DMS114 treated with DMSO at 0.1 percent for 48 hours (cell line): ENCODE measurements around the gene EPSTI1.
"Not testable (repeated sequence)": the region's sequence is repeated elsewhere in the genome, so short reads cannot be mapped to it uniquely, and the experiment has no call there.

ENCODE experiments used
- DNase-seq: peaks from one replicate; lab custom pipeline; 2025; ENCODE audit not compliant: unreplicated experiment; lab: John Stamatoyannopoulos, UW

The EPSTI1 gene

DNA sequence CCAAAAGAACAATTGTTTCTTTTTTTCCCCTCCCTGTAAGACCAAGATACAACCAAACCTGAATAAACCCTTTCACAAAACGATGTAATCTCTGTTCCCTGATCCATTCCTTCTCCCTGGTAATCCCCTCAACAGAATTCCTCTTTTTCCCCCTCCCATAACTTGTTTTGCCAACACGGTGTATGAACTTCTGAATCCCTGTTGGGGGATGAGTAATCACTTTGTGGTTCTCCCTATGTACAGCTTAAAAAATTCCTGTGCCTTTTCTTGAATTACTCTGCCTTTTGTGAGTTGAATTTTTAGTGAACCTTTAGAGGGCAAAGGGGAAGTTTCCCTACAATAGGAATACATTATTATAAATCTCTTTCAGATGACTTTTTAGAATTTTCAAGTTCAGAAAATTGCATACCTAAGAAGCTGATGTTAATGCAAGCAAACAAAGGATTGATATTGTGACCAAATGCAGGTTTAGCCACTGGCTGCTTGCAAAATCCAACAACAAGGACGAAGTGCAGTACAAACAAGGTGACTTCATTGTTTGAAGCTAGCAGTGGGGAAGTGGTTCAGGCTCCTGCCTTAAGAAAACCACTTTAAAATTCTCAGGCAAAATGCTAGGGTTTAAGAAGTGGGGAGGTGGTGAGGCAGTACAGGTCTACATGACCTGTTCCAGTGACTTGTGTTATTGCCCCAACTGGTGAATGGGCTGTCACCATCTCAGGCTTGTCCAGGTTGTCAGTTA, 15.0 kb upstream of the EPSTI1 start:
- DNase-seq = no peak

DNA sequence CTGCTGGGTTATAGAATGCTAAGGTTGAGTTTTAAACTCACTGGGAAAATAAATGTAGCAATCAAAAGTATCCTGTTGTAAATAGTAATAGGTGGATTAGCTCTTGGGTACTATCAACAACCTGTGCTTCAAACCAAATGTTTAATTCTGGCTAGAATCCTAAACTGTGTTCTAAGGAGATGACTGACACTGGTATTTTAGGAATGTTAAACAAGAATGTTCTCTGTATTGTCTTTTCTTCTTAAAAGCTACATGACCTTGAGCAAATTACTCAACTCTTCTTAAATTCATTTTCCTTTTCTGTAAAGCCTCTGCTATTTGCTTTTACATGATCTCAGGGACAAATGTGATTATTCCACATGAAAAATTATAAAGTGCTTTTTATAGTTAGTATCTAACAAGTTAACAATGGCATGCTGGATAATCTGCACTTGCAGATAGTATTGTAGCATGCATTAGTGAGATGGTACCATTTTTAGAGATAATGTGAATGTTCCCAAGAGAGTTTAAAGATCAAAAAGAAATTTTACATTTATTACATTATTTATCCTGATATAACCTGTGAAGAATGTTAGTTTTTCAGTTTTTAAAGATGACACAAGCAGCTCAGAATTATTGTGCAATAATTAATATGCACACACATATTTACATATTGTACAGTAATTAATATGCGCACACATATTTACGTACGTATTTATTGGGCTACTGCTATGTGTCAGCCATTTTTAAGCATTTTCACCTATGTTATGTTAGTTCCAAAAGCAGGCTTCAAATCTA, 13.6 kb upstream of the EPSTI1 start:
- DNase-seq = no peak

DNA sequence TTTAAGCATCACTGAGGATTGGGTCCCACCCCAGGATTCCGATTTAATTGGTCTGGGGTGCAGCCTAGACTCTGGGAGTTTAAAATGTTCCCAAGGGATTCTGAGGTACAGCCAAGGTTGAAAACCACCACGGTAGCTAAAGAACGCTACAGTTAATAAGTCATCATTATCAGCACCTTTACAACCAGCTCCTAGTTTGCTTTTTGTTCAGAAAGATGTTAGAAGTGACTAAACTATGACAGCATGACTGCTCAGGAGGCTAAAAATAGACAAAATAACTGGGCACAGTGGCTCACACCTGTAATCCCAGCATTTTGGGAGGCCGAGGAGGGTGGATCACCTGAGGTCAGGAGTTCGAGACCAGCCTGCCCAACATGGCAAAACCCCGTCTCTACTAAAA, 11.7 kb upstream of the EPSTI1 start:
- no peak for DNase-seq

DNA sequence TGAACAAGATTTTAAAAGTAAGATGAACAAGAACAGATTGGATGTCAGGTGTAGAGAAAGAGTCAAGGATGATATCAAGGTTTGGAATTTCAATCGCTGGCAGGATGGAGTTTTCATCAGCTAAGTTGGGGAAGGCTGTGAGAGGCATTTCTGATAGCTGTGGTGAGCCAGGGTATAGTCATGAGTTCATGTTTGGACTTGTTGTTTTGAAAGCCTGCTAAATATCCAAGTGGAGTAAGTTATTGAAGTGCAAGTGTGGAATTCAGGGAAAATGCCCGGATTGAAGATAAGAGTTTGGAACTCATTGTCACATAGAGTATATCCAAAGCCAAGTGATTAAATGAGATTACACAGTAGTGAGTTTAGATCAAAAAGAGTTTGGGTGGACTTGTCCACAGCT, 11.0 kb upstream of the EPSTI1 start:
- no peak for DNase-seq

DNA sequence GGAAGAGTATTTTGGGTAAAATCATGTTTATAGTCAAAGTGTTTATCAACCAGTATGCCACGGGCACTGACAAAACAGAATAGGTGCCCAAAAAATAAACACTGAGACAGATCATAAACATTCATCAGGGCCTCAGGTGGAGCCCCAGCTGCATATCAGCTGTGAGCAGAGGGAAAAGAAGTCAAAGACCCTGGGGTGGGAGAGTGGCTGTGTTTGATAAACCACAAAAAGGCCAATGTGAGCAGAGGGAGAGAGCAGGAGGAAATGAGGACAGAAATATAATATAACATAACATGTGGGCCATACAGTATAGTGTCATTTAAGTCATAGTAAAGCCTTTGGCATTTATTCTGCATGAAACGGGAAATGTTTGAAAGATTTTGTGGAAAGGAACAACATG, 10.0 kb upstream of the EPSTI1 start:
- DNase-seq = no peak

DNA sequence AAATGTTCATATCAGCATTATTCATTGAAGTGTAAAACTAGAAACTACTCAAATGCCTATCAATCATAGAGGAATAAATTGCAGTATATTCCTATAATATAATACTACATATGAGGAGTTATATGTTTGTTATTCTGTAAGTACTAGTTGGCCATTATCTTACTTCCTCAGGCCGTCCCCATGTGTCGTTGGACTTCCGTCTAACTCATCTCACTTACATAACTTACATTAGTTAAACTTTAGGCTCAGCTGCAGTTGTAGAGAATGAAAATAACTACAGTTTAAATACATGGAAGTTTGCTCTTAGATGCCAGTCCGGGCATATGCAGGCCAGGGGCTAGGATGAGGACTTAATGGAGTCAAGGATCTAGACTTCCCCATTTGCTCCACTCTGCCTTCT, 8.6 kb upstream of the EPSTI1 start:
- DNase-seq = no peak

DNA sequence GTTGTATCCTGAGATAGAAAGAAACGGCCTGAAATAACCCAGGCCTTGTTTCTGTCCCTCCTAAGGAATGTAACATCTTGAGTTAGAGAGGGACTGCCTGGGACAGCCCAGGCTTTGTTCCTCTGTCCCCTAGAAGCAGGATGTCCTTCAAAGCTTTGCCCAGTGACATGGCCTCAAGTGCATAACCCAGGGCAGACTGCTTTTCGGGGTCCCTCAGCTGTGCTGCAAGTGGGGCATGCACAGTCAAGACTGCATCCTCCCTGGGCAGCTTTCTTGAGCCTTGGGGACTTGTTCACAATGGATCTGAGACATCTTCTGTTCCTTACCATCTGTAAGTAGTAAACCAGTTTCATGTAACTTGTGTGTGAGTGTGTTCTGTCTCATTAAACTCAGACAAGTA, 7.5 kb upstream of the EPSTI1 start:
- no peak for DNase-seq

DNA sequence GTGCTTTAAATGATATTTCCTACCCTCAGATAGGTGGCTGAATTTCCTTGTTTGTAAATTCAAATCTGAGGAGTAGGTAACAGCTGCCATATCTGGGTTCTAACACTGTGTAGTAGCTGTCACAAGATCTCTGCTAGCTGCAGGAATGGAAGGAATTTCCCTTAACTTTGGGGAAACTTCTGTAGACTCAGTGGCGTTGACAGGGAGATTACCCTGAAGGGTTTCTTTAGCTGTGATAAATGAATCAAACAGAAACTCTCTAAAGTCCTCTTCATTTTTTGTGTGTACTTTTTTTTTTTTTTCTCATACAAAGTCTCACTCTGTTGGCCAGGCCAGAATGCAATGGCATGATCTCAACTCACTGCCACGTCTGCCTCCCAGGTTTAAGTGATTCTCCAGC, 5.3 kb upstream of the EPSTI1 start:
- DNase-seq = no peak

DNA sequence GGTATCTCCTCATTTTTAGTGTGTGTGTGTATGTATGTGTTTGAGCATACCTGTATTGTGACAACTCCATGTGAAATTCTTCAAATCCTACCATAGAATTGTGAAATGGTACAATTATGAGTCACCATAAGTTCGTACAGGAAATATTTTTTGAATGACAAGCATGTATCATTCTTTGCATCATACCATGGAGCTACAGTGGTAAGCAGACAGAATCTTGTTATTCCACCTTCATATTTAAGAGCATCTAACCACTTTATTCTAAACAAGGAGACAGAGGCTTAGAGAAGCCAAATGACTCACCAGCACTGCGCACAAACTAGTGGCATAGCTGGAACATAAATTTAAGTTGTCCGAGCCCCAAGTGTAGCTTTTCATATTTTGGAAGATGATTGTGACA, 4.5 kb upstream of the EPSTI1 start:
- DNase-seq = no peak

DNA sequence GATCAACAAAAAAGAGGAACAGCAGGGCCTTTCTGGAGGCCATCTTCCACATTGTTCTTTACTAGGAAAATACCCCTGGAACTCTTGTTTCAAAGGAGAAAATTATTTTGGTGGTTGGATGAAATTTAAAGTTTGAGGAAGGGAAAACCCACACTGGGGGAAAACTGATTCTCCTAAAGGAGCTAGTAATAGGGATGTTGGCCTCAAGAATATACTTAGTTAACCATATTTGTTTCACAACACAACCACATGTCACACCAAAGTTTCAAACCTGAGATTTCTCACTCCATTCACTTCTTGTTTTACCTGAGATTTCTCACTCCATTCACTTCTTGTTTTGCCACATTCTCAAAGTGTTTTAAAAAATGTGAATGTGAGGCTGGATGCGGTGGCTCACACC, 2.8 kb upstream of the EPSTI1 start:
- no peak for DNase-seq

DNA sequence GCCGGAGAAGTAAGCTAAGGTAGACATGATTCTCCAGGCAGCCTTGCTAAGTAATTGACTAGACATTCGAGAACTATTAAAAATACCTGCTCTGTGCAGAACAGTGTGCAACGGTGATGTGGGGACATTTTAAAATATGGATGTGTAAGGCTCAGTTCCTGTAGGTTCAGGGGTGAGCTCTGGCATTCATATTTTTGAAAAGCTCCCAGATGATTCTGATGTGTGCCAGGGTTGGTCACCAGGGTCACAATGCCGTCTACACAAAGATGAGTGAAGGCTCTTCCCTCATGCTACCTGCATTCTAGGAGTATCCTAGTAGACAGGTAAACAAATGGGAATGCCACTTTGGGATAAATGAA, 702 bp upstream of the EPSTI1 start:
- DNase-seq = no peak

DNA sequence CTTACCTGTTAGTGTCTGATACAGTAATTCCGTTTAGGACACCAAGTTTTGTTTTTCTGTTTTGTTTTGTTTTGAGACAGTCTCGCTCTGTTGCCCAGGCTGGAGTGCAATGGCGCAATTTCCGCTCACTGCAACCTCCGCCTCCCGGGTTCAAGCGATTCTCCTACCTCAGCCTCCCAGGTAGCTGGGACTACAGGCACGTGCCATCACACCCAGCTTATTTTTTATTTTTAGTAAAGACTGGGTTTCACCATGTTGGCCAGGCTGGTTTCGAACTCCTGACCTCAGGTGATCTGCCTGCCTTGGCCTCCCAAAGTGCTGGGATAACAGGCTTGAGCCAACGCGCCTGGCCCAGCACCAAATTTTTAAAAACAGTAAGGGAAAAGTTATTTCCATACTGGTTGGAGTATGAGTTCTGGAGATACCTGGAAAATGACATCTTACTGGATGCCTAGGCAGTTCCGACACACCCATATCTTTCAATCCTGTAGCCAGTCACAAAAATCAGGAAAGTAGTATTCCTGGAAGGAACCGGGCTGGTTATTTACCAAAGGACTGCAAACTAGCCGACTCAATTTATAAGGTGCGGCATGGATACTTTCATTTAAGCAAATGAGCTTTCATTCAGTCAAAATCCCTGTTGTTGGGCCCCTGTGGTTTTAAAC, 676 bp downstream of the EPSTI1 start:
- DNase-seq = not testable (repeated sequence)

DNA sequence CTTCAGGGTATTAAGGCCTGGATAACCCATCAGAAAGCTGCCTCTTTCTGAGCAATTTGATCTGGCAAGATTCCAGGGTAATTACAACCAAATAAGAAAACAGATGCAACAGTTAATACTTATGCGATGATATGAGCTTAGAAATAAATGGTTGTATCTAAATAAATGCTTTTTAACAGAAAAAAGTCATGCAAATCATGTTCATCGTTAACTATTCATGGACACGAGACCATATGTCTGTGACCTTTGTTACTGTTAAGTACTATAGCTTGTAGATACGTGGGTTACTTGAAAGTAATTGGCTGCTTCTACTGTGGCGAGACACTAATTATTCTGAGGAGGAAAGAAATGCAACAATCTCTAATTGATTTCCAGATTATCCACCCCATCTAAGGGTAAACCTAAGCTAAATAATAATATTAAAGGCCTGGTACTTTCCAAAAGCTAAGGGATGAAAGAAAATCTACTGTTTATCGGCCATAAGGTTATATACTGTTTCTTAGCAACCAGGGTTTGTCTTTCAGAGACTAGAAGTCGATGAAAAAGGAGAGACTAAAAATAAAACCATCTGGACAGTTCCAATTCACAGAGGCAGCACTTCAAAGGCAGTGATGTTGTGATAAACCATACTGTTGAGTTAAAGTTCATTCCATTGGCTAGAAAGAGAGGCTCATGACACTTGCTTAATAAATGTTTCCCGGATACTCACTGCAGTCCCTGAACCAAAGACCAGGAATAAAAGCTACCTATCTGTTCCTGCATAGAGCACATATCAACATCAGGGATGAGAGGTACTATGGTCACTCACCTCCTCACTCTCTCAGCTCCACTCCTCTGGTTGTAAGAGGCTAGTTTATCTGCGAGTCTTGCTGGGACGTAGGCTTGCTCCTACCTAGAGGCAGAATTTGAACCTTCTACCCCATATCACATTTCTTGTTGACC, 1.5 kb downstream of the EPSTI1 start:
- DNase-seq = no peak

DNA sequence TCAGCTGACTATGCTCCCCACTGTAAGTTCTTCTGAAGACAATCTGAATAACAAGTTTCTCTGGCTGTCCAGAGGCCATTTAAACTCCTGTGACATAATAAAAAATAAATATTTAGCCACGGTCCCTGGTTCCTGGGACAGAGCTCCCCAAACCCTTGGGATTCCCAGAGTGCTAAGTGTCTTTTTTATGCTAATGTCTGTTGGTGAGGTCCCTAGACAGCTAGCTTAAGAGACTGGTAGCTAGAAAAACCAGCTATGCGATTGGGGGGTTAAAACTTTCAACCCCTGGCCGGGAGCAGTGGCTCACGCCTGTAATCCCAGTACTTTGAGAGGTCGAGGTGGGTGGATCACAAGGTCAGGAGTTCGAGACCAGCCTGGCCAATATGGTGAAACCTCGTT, 5.9 kb downstream of the EPSTI1 start:
- DNase-seq = no peak

DNA sequence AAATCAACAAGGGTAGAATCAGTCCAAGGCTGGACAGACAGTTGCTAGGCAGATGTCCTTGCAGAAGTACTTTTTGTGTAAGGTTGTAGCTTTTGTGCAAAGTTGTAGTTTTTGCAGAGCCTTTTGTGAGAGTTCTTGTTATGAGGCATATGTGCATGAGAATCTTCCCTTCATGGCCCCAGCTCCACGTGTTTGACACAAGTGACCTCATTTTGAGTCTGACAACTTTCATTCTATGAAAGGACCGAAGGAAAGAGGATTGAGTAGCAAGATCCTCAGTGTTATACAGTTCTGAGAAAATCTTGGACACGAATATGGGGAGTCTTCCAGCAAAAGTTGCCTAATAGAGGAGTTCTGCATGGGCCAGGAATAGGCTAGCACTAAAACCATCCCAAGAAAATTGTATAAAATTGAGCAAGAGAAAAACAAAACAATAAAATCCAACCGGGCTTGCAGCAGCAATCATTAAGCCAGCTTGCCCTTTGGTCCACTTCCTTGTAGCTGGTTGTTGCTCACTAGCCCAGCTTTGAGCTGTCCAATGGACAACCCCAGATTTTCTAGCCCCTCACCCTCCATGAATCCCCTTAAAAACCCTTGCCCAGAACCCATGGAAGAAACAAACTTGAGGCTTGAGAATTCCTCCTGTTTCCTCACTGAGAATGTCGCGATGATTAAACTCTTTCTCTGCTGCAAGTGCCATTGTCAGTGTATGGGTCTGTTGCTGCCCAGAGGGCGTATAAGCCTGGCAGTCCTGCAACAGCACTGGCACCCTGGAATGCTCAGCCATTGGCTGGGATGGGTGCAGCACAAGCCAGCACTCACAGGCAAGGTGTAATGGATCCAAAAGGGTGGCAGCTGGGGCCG, 6.5 kb downstream of the EPSTI1 start:
- no peak for DNase-seq

DNA sequence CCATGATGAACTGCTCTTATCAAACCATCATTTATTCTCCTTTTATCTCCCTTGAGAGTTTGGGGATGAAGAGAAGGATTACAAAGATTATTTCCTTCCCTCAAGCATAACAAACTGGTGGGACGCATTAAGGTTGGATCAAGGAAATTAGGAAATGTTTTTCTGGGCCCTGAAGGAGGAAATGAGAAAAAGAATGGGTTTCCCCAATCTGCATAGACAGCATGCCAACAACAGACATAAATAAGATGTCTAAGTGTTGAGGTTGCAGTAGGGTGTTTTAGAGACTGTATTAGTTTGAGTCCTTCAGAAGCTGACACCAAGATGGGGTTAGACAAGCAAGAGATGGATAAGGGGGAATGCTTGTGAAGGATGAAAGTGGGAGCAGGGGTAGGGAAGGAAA, 7.3 kb downstream of the EPSTI1 start:
- no peak for DNase-seq

DNA sequence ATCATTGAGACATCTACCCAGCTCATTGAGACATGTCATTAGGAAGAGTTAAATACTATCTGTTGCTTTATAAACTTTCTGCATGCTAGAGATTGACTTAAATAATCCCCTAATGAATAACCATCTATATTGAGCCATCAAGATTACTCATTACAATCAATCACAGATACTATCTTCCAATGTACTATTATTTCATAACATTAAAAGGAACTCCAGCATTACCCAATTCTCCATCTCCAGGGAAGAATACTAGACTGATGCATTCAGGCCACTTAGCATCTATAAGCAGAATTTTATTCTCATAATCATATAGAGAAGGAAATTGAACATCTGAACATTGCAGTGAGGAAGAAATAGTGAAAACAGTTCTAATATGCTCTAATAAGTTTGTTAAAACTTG, 8.0 kb downstream of the EPSTI1 start:
- DNase-seq = no peak

DNA sequence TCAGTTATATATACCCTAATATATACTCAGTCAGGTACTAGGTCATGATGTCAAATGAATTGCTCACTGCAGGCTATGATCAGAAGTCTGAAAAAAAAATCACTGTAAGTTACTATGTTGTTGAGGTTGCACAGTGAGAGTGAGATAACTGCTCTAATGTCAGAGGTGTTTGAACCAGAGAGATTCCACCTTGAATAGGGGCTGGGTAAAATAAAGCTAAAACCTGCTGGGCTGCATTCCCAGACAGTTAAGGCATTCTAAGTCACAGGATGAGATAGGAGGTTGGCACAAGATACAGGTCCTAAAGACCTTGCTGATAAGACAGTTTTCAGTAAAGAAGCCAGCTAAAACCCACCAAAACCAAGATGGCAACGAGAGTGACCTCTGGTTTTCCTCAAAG, 10.2 kb downstream of the EPSTI1 start:
- no peak for DNase-seq

DNA sequence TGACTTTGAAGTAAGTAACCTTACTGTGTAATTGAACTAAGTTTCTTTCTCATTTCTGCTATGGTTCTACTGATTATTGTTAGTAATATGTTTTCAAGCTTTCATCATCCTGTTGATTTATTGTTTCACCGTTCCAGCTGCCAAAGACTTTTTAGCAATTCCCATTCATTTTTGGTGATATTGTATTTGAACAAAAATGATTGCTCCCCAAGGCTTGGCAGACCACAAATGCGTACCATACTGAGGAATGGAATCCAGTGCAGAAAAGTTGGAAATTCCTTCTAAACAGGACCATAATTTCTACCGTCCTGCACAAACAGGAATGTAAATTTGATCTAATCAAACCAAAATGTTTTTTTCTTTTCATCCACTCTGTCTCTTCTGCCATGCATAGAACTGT, 10.7 kb downstream of the EPSTI1 start:
- no peak for DNase-seq

DNA sequence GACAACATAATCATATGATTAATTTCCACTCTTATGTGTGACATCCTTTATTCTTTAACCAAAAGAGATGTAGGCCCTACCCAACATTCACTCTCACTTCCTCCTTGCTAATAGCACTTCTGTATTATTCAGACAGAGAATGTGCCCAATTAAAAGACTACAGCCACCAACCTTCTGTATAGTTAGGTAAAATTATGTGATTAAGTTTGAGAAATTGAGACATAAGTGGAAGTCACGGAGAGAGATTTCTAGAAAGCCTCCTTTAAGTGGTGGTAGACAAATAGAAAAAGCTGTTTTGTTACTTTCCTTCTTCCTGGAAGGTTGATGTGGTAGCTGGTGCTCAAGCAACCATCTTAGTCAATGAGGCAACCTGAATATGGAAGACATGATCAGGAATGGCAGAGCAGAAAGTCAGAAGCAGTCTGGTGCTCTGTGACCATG, 14.8 kb downstream of the EPSTI1 start:
- DNase-seq = no peak
